Vagina (tissue), 2 donors: ENCODE data around the gene TMEM92. TPM values are rescaled to one million over a fixed set of nuclear protein-coding genes. Genes with fewer than 3 reads are reported as not detected.

Experiments
- DNase-seq, 2 donors: peaks; one replicate each; pipeline ENCODE4 v3.0.0-alpha.2; 2017; ENCODE audit errors: extremely low spot score in 2 of 2
- H3K27ac ChIP-seq: fragments of 200-600 bp; sonication (generic); one replicate; pipeline ENCODE4 v1.5.1; 2019
- H3K27me3 ChIP-seq: fragments of 200-600 bp; sonication (generic); one replicate; pipeline ENCODE4 v1.5.1; 2019
- H3K36me3 ChIP-seq, 2 donors: fragments of 200-600 bp; sonication (generic); one replicate each; pipeline ENCODE4 v1.5.1; 2017 to 2019
- H3K4me1 ChIP-seq: fragments of 200-600 bp; sonication (generic); one replicate; pipeline ENCODE4 v1.5.1; 2019
- H3K4me3 ChIP-seq, 2 donors: fragments of 200-600 bp; sonication (generic); 1 replicate in 1 of 2; 2 replicates in 1 of 2; pipeline ENCODE4 v1.5.1; 2016 to 2019
- H3K9me3 ChIP-seq: fragments of 200-600 bp; sonication (generic); one replicate; pipeline ENCODE4 v1.5.1; 2019
- POLR2A ChIP-seq, 2 donors: fragments of 450-650 bp; IDR thresholded peaks; one replicate each; pipeline ENCODE4 v1.6.1; 2017; ENCODE audit warnings: antibody characterized with exemption in 2 of 2, mild to moderate bottlenecking in 2 of 2, moderate library complexity in 2 of 2
- POLR2AphosphoS5 ChIP-seq, 2 donors: sonication (generic); formaldehyde crosslinking; IDR thresholded peaks; one replicate each; pipeline ENCODE4 v1.9.0; 2017; ENCODE audit warnings: antibody characterized with exemption in 2 of 2, mild to moderate bottlenecking in 2 of 2, low read depth in 1 of 2; ENCODE audit not compliant: insufficient read depth in 1 of 2
- intact Hi-C: fragments of 100-400 bp; cut with DNase I; formaldehyde crosslinking; loops from one replicate; pipeline ENCODE4 v1.15.1; 2023
- total RNA-seq: library from RNA; depleted of rRNA; stranded (reverse); fragments of >200 nt; gene quantifications from one replicate; pipeline ENCODE4 v1.2.3, GENCODE V29; 2016
- TF ChIP-seq, protein P1 (sequence below), 3 experiments: fragments of 450-650 bp in 2 of 3; fragments of 200-600 bp in 1 of 3; sonication (generic) in 1 of 3; IDR thresholded peaks; one replicate each; pipeline ENCODE4 v1.5.1; 2017 to 2019; ENCODE audit warnings: antibody characterized with exemption in 3 of 3, mild to moderate bottlenecking in 2 of 3, moderate library complexity in 2 of 3

TMEM92 gene
- total RNA-seq, 1 donor from 2014 or later, result 0.74 TPM

DNA sequence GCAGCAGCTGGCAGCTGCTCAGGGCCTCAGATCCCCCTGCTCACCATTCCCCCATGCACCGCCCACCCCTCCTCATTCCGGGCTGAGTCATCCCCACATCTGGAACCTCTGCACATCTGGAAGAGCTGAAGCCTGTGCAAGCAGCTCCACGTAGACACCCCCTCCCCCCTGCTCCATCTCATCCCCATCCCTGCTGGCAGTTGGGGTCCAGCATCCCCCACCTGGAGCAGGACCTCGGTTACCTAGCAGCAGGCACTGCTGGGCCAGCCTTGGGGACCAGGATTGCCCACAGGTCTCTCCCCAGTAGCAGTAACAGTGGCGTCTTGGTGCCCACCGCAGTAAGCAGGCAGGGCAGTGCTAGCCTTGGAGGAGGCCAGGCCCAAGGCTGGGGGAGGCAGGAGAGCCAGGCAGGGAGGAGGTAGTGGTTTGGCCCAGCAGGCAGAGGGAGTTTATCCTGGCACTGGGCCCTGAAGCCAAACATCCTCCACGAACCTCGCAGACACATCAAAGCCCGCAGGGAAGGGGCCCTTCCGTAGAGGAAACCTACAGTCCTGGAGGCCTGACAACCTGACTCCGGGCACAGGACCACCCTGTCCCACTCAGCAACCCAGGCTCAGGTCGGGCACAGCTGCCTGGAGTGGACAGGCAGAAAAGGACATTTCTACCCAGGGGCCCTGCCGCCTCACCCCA is 7.7 kb upstream of the TMEM92 start:
- Histone ChIP-seq H3K4me1 (peaks cover 84% of the 10 kb centered on the region), H3K36me3 (no peaks in the 10 kb centered on the region), H3K4me3 (no peak overlapping the region), H3K27me3 (no peaks in the 10 kb centered on the region), H3K9me3 (no peaks in the 10 kb centered on the region), H3K27ac (peak overlapping the region; percentile 93)
- peak in 1 of 2 donors; percentile 85 for DNase-seq
- intact Hi-C loops, result loop anchor here (5.0 kb wide), 1 partner anchor 44 kb away; no protein-coding TSS in a partner anchor
- TF ChIP-seq POLR2AphosphoS5 (IDR thresholded peaks at IDR 0.05; ENCODE audit: insufficient read depth in 1 of 2, low read depth in 1 of 2), result peak in 1 of 2 donors; percentile 57
- TF ChIP-seq, protein P1, sequence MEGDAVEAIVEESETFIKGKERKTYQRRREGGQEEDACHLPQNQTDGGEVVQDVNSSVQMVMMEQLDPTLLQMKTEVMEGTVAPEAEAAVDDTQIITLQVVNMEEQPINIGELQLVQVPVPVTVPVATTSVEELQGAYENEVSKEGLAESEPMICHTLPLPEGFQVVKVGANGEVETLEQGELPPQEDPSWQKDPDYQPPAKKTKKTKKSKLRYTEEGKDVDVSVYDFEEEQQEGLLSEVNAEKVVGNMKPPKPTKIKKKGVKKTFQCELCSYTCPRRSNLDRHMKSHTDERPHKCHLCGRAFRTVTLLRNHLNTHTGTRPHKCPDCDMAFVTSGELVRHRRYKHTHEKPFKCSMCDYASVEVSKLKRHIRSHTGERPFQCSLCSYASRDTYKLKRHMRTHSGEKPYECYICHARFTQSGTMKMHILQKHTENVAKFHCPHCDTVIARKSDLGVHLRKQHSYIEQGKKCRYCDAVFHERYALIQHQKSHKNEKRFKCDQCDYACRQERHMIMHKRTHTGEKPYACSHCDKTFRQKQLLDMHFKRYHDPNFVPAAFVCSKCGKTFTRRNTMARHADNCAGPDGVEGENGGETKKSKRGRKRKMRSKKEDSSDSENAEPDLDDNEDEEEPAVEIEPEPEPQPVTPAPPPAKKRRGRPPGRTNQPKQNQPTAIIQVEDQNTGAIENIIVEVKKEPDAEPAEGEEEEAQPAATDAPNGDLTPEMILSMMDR (IDR thresholded peaks at IDR 0.05), result no peak

DNA sequence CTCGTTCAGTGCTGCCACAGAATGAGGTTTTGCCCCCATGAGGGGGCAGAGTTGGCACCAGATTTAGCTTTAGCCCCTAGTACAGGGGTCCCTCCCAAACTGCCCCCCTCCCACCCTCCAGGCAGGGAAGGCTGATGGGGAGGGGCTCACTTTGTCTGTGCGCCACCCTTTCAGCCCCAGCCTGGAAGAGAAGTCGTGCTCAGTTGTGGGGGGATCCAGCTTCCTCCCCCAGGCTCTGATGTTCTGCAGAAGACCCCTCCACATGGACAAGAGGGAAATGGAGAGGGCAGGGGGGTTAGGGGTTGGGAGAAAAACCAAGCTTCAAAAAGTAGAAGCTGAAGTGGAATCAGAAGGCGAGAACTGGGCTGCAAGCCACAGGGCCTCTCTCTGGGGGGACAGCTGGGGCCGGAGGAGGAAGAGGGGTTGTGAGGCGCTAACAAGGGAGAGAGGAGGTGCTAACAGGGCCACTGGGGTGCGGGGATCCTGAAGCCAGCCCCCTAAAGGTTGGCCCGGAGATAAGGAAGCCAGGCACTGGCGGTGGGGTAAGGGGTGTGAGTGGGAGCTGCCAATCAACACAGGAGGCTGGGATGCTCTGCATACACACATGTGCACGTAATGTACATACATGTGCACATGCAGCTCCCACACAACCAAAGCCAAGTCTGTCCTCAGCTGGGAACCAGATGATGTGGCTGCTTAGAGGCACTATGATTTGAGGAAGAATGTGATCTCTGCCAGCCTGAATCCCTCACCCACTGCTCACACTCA is 7.0 kb upstream of the TMEM92 start:
- TF ChIP-seq, protein P1 (IDR thresholded peaks at IDR 0.05), result no peak
- TF ChIP-seq POLR2AphosphoS5 (IDR thresholded peaks at IDR 0.05; ENCODE audit: insufficient read depth in 1 of 2, low read depth in 1 of 2) (no peak), POLR2A (IDR thresholded peaks at IDR 0.05) (no peak)
- Histone ChIP-seq H3K36me3 (no peaks in the 10 kb centered on the region), H3K9me3 (no peaks in the 10 kb centered on the region), H3K27ac (peak overlapping the region; percentile 93), H3K27me3 (no peaks in the 10 kb centered on the region), H3K4me1 (peaks cover 91% of the 10 kb centered on the region), H3K4me3 (no peak overlapping the region)
- peak in 1 of 2 donors; percentile 86 for DNase-seq
- intact Hi-C loops, result loop anchor here (5.0 kb wide), 1 partner anchor 45 kb away; no protein-coding TSS in a partner anchor

DNA sequence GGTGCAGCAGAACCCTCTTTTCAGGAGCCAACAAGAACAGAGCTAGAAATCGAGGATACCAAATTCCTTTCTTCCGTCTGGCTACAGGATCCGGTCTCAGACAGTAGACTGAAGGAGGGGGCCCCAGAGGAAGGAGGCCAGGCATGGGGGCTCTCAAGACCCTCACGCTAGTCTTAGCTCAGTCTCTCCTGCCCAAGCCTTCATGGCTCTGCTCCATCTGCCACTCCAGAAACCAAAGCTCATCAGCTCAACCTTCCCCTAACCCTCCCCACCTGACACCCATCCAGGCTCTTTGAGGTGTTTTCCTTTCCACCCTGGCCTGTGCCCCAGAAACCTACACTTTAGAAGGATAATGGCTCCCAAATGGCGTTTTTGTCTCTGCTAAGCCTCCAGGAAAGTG is 6.2 kb upstream of the TMEM92 start:
- no peak overlapping the region for H3K4me3 ChIP-seq
- H3K9me3 ChIP-seq, result no peaks in the 10 kb centered on the region
- H3K27ac ChIP-seq, result peak overlapping the region; percentile 93
- intact Hi-C loops, result loop anchor here (5.0 kb wide), 1 partner anchor 46 kb away; no protein-coding TSS in a partner anchor
- no peaks in the 10 kb centered on the region for H3K36me3 ChIP-seq
- H3K4me1 ChIP-seq, result peaks cover 95% of the 10 kb centered on the region
- no peaks in the 10 kb centered on the region for H3K27me3 ChIP-seq
- TF ChIP-seq, protein P1 (IDR thresholded peaks at IDR 0.05), result no peak
- TF ChIP-seq POLR2A (IDR thresholded peaks at IDR 0.05), result no peak
- no peak for TF ChIP-seq POLR2AphosphoS5 (IDR thresholded peaks at IDR 0.05; ENCODE audit: insufficient read depth in 1 of 2, low read depth in 1 of 2)
- DNase-seq, result no peak

DNA sequence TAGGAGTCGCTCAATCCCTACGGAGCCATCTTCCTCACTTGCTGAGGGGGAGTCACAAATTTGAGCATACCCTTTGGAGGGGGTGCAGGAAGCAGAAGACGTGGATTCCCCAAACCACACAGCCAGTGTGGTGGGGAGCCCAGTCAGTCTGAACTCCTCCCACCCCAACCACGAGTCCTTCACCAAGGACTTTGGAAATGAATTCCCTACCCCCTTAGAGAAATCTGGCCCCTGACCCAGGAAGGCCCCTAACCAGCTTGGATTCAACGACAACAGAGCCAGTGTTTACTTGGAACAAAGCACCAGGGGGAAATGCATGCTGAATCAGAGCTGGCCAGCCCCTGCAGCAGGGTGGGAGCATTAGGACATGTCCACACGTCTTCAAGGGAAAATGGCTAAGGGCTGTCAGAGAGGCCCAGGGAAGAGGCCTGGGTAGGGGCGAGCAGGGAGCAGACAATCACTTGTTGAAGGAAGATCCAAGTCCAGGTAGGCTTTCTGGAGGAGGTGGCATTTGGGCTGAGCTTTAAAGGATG is 5.5 kb upstream of the TMEM92 start:
- no peak overlapping the region for H3K4me3 ChIP-seq
- no peaks in the 10 kb centered on the region for H3K9me3 ChIP-seq
- H3K27me3 ChIP-seq, result no peaks in the 10 kb centered on the region
- peak in 1 of 2 donors; percentile 86 for DNase-seq
- H3K36me3 ChIP-seq, result no peaks in the 10 kb centered on the region
- peak overlapping the region; percentile 93 for H3K27ac ChIP-seq
- no peak for TF ChIP-seq POLR2A (IDR thresholded peaks at IDR 0.05)
- TF ChIP-seq, protein P1 (IDR thresholded peaks at IDR 0.05), result no peak
- no peak for TF ChIP-seq POLR2AphosphoS5 (IDR thresholded peaks at IDR 0.05; ENCODE audit: insufficient read depth in 1 of 2, low read depth in 1 of 2)
- H3K4me1 ChIP-seq, result peaks cover 87% of the 10 kb centered on the region
- intact Hi-C loops, result loop anchor here (5.0 kb wide), 1 partner anchor 47 kb away; no protein-coding TSS in a partner anchor
